Mucosa of gallbladder (tissue), 1 donor: ENCODE measurements around the gene ZNF470. TPM values are rescaled to one million over a fixed set of nuclear protein-coding genes. Genes with fewer than 3 reads are reported as not detected.

Experiments used
- DNase-seq: peaks from one replicate; pipeline ENCODE4 v3.0.0-alpha.2; 2020; ENCODE audit warnings: low spot score
- total RNA-seq: library from RNA; stranded (reverse); gene quantifications from one replicate; pipeline ENCODE4 v1.2.1, GENCODE V29; 2021
- donor health status: DM: no; HTN: no; CAD: no.

ZNF470 gene
- total RNA-seq: 9.9 TPM

GRCh38 chr19:56567274-56568120, at the start of gene ZNF470:
ZNF470 (plus strand) TSS chr19:56567468; CDS start chr19:56570312, 2,844 bp downstream.
- peak; percentile 96 for DNase-seq

GRCh38 chr19:56525214-56525860, 41.9 kb upstream of the ZNF470 start:
- no peak for DNase-seq

- DNase-seq: no peak
Measured at GRCh38 chr19:56537442-56537841, 29.8 kb upstream of the ZNF470 start.

- DNase-seq: peak; percentile 92
Measured at GRCh38 chr19:56538254-56538760, 29.0 kb upstream of the ZNF470 start.

- DNase-seq: peak; percentile 10
Measured at GRCh38 chr19:56538761-56539263, 28.5 kb upstream of the ZNF470 start, which contains the start of gene ZFP28. ZFP28 (plus strand) TSS chr19:56538948; CDS start chr19:56539019, 71 bp downstream.

DNA sequence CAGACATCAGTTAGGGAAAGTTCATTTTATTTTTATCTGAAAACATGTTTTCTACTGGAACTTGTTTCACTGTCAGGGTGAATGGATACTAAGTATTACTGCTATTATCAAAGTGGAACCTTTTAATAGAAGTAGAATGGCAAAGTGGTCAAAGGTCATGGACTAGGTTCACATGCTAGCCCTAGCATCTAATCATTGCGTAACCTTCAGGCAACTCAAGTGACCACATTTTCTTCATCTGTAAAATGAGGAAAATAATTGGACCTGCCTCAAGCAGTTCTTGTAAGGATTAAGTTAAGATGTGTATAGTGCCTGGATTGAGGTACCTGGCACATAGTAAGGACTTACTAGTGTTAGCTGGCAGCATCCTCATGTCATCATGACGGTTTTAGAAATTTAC, 23.5 kb upstream of the ZNF470 start:
- DNase-seq: no peak

GRCh38 chr19:56547535-56547934, 19.7 kb upstream of the ZNF470 start:
- DNase-seq: no peak

DNA sequence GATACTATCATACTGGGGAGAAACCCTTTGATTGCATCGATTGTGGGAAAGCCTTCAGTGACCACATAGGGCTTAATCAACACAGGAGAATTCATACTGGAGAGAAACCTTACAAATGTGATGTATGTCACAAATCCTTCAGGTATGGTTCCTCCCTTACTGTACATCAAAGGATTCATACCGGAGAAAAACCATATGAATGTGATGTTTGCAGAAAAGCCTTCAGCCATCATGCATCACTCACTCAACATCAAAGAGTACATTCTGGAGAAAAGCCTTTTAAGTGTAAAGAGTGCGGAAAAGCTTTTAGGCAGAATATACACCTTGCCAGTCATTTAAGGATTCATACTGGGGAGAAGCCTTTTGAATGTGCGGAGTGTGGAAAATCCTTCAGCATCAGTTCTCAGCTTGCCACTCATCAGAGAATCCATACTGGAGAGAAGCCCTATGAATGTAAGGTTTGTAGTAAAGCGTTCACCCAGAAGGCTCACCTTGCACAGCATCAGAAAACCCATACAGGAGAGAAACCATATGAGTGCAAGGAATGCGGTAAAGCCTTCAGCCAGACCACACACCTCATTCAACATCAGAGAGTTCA, 12.9 kb upstream of the ZNF470 start:
- DNase-seq: no peak

DNA sequence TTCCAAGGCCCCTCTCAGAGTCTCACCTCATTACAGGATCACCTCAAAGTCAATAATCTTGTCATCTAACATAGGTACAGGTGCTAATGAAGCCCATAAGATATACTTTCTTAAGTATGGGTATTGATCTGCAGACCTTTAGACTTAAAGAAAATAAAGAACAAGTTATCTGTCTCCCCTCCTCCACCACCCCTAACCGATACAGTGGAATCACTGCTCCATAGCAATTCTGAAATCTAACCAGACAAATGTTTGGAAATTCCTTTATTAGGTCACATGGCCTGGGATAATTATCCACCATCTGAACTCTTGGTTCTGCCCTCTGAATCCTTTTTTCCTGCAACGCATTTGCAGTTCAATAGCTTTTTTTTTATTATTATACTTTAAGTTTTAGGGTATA, 4.5 kb upstream of the ZNF470 start:
- DNase-seq: no peak

DNA sequence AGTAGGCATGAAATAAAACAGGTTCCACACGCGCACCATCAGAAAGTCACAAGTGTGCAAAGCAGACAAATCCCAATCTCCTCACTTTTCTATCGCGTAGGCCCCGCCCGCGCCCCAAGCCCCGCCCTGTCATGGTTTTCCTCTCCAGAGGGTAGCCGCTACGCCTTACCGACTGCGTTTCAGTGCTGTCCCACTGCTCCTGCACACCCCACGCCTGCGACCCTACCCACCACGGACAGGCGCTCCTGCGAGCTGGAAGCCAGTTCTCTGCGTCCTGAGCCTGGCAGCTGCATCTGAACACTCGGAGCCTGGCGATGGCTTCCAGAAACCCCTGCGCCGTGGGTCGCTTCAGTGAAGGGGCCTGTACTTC, 379 bp upstream of the ZNF470 start:
- DNase-seq: peak; percentile 19

GRCh38 chr19:56572589-56572988, 5.3 kb downstream of the ZNF470 start:
- no peak for DNase-seq

- DNase-seq: no peak
Measured at GRCh38 chr19:56573914-56574313, 6.6 kb downstream of the ZNF470 start.

DNA sequence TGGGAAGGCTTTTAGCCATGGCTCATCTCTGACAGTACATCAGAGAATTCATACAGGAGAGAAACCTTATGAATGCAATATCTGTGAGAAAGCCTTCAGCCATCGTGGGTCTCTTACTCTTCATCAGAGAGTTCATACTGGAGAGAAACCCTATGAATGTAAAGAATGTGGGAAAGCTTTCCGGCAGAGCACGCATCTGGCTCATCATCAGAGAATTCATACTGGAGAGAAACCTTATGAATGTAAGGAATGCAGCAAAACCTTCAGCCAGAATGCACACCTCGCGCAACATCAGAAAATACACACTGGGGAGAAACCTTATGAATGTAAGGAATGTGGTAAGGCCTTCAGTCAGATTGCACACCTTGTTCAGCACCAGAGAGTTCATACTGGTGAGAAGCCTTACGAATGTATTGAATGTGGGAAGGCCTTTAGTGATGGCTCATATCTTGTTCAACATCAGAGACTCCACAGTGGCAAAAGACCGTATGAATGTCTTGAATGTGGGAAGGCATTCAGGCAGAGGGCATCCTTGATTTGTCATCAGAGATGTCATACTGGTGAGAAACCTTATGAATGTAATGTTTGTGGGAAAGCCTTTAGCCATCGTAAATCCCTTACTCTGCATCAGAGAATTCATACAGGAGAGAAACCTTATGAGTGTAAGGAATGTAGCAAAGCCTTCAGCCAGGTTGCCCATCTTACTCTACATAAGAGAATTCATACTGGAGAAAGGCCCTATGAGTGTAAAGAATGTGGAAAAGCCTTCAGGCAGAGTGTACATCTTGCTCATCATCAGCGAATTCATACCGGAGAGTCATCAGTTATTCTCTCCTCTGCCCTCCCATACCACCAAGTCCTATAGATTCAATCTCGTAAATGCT, 10.7 kb downstream of the ZNF470 start:
- no peak for DNase-seq

DNA sequence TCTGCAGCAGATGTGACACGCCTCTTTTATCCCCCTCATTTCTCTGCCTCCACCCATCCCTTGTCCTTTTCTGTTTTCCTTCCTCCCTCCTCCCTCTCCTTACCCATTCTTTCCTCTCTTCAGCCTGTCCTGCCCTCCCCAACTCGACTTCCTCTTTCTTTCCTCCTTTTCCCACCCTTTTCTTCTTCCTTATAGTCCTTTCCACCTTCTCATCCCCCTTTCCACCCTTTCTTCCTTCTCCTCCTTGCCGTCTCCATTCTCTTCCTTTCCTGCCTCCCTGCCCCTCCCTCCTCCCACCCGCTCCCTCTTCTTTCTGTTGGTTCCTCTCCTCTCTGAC, 27.1 kb downstream of the ZNF470 start:
- no peak for DNase-seq

DNA sequence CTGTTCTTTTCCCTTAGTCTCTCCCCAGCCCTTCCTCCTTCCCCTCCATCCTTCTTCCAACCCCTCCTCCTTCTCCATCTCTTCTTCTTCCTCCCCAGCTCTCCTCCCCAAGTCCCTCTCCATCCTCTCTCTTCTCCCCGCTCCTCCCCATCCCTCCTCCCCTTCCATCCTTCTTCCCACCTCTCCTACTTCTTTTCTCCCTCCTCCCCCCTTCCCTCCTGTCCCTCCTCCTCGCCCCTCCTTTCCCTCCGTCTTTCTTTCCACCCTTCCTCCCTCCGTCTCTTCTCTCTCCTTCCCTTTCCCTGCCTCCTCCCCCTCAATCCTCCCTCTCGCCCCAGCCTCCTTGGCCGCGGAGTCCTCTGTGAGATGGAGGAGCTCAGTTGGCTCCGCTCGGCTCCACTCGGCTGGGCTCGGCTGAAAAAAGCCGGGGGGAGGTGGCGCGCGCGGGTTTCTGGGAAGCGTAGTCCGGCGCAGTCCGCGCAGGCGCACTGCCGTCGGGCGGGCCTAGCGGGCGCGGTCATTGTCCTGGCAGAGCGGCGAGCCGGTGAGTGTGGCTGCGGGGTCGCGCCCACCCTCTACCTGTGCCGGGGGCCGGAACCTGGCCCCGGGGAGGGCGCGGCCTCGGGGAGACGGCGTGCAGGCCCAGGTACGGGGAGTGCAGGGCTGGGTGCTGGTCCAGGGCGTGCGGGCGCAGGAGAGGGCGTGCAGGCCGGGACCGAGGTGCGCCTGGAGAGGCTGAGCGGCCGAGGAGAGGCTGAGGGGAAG, 27.7 kb downstream of the ZNF470 start, which contains the start of gene ZNF71:
Gene ZNF71, plus strand, starts transcription at position 520 of the 765 bp plus-strand sequence. CDS start 6,257 bp downstream, outside the sequence.
- DNase-seq: peak; percentile 89

- no peak for DNase-seq
Measured at GRCh38 chr19:56595548-56595899, 28.3 kb downstream of the ZNF470 start.

GRCh38 chr19:56596676-56597075, 29.4 kb downstream of the ZNF470 start:
- DNase-seq: no peak

GRCh38 chr19:56597696-56598095, 30.4 kb downstream of the ZNF470 start:
- no peak for DNase-seq

- DNase-seq: no peak
Measured at GRCh38 chr19:56601375-56601774, 34.1 kb downstream of the ZNF470 start.

- no peak for DNase-seq
Measured at GRCh38 chr19:56603829-56604228, 36.6 kb downstream of the ZNF470 start.
